PC-3 (cell line): ENCODE measurements around the gene DLL4.

ENCODE experiments used
- EZH2 ChIP-seq: fragments of 300-600 bp; sonication (generic); IDR thresholded peaks from one replicate; pipeline ENCODE4 v1.6.1; 2017; ENCODE audit warnings: antibody characterized with exemption, mild to moderate bottlenecking, low read length; ENCODE audit not compliant: unreplicated experiment
- EZH2phosphoT487 ChIP-seq: fragments of 300-600 bp; sonication (generic); IDR thresholded peaks from 2 replicates; pipeline ENCODE4 v1.6.1; 2018; ENCODE audit warnings: mild to moderate bottlenecking, antibody characterized with exemption, low read length, borderline replicate concordance
- TF ChIP-seq, protein P1 (sequence below): fragments of 300-600 bp; sonication (generic); conservative IDR thresholded peaks from 2 replicates; pipeline ENCODE4 v1.5.1; 2017; ENCODE audit warnings: antibody characterized with exemption, low read depth, mild to moderate bottlenecking, low read length

DNA sequence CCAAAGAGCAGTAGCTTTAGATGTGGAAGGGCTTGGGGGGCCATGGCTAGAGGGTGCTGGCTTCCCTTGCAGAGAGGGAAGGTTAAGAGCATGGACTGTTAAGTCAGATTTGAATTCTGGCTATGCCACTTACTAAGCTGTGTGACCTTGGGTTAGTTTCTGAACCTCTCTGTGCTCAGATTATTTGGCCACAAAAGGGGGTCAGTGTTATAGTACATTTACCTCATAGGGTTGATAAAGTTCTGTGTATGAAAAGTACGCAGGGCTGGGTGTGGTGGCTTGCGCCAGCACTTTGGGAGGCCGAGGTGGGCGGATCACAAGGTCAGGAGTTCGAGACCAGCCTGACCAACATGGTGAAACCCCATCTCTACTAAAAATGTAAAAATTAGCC lies 28.1 kb upstream of the DLL4 start:
- TF ChIP-seq, protein P1, sequence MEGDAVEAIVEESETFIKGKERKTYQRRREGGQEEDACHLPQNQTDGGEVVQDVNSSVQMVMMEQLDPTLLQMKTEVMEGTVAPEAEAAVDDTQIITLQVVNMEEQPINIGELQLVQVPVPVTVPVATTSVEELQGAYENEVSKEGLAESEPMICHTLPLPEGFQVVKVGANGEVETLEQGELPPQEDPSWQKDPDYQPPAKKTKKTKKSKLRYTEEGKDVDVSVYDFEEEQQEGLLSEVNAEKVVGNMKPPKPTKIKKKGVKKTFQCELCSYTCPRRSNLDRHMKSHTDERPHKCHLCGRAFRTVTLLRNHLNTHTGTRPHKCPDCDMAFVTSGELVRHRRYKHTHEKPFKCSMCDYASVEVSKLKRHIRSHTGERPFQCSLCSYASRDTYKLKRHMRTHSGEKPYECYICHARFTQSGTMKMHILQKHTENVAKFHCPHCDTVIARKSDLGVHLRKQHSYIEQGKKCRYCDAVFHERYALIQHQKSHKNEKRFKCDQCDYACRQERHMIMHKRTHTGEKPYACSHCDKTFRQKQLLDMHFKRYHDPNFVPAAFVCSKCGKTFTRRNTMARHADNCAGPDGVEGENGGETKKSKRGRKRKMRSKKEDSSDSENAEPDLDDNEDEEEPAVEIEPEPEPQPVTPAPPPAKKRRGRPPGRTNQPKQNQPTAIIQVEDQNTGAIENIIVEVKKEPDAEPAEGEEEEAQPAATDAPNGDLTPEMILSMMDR = no peak
- TF ChIP-seq EZH2 (no peak), EZH2phosphoT487 (no peak)
